Stimulated activated CD4-positive, alpha-beta T cell treated with anti-CD3 and anti-CD28 coated beads, Interleukin-4, amount 100 ng/mL, for 48 hours (primary cell): Measurements from ENCODE around the gene BUB3.

Experiments
- DNase-seq, 2 donors: peaks; one replicate each; pipeline ENCODE4 v3.0.0-alpha.2; 2020; ENCODE audit warnings: low read depth in 2 of 2

The BUB3 gene

GRCh38 chr10:123154092-123154710, at the start of gene BUB3:
Gene BUB3 (plus strand): TSS chr10:123154402. CDS start chr10:123154918, 516 bp downstream.
- peak; percentile 80 to 92 for DNase-seq

- DNase-seq: no peak
Measured at GRCh38 chr10:123109466-123109865, 44.7 kb upstream of the BUB3 start.

GRCh38 chr10:123117644-123118417, 36.4 kb upstream of the BUB3 start:
- DNase-seq: no peak

GRCh38 chr10:123119081-123119480, 35.1 kb upstream of the BUB3 start:
- DNase-seq: no peak

GRCh38 chr10:123126246-123126645, 28.0 kb upstream of the BUB3 start:
- DNase-seq: no peak

- DNase-seq: no peak
Measured at GRCh38 chr10:123129618-123130271, 24.5 kb upstream of the BUB3 start.

- peak; percentile 86 to 87 for DNase-seq
Measured at GRCh38 chr10:123132576-123133477, 21.4 kb upstream of the BUB3 start.

GRCh38 chr10:123133541-123134342, 20.5 kb upstream of the BUB3 start:
- no peak for DNase-seq

GRCh38 chr10:123134343-123134914, 19.8 kb upstream of the BUB3 start:
- DNase-seq: no peak

GRCh38 chr10:123134915-123135414, 19.2 kb upstream of the BUB3 start:
- DNase-seq: no peak

- no peak for DNase-seq
Measured at GRCh38 chr10:123135415-123136141, 18.6 kb upstream of the BUB3 start, which contains the start of gene HMX3. Gene HMX3 (plus strand): TSS chr10:123135970. CDS start chr10:123136051, 81 bp downstream.

GRCh38 chr10:123136221-123136805, 17.9 kb upstream of the BUB3 start:
- DNase-seq: no peak

GRCh38 chr10:123136806-123137642, 17.2 kb upstream of the BUB3 start:
- DNase-seq: no peak

- DNase-seq: no peak
Measured at GRCh38 chr10:123139165-123139520, 15.1 kb upstream of the BUB3 start.

- no peak for DNase-seq
Measured at GRCh38 chr10:123139521-123140163, 14.6 kb upstream of the BUB3 start.

GRCh38 chr10:123140164-123140982, 13.8 kb upstream of the BUB3 start:
- no peak for DNase-seq

- no peak for DNase-seq
Measured at GRCh38 chr10:123140983-123141390, 13.2 kb upstream of the BUB3 start.
